Superior temporal gyrus (tissue), 1 donor: Measurements from ENCODE around the gene JARID2.

Source experiments
- DNase-seq: peaks from one replicate; pipeline ENCODE4 v3.0.0-alpha.2; 2016; ENCODE audit errors: extremely low spot score

Gene JARID2

GRCh38 chr6:15569035-15569995 is 323.4 kb downstream of the JARID2 start:
- no peak for DNase-seq

- DNase-seq = no peak
Measured at GRCh38 chr6:15570171-15570570, 324.3 kb downstream of the JARID2 start.
